NCI-H2081 (cell line): Measurements from ENCODE around the gene HPS5.
"Not testable (repeated sequence)": the region's sequence is repeated elsewhere in the genome, so short reads cannot be mapped to it uniquely, and the experiment has no call there.

Experiments used
- DNase-seq, 2 experiments: peaks; one replicate each; lab custom pipeline; 2025; lab: John Stamatoyannopoulos, UW

Gene HPS5, protein sequence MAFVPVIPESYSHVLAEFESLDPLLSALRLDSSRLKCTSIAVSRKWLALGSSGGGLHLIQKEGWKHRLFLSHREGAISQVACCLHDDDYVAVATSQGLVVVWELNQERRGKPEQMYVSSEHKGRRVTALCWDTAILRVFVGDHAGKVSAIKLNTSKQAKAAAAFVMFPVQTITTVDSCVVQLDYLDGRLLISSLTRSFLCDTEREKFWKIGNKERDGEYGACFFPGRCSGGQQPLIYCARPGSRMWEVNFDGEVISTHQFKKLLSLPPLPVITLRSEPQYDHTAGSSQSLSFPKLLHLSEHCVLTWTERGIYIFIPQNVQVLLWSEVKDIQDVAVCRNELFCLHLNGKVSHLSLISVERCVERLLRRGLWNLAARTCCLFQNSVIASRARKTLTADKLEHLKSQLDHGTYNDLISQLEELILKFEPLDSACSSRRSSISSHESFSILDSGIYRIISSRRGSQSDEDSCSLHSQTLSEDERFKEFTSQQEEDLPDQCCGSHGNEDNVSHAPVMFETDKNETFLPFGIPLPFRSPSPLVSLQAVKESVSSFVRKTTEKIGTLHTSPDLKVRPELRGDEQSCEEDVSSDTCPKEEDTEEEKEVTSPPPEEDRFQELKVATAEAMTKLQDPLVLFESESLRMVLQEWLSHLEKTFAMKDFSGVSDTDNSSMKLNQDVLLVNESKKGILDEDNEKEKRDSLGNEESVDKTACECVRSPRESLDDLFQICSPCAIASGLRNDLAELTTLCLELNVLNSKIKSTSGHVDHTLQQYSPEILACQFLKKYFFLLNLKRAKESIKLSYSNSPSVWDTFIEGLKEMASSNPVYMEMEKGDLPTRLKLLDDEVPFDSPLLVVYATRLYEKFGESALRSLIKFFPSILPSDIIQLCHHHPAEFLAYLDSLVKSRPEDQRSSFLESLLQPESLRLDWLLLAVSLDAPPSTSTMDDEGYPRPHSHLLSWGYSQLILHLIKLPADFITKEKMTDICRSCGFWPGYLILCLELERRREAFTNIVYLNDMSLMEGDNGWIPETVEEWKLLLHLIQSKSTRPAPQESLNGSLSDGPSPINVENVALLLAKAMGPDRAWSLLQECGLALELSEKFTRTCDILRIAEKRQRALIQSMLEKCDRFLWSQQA

DNA sequence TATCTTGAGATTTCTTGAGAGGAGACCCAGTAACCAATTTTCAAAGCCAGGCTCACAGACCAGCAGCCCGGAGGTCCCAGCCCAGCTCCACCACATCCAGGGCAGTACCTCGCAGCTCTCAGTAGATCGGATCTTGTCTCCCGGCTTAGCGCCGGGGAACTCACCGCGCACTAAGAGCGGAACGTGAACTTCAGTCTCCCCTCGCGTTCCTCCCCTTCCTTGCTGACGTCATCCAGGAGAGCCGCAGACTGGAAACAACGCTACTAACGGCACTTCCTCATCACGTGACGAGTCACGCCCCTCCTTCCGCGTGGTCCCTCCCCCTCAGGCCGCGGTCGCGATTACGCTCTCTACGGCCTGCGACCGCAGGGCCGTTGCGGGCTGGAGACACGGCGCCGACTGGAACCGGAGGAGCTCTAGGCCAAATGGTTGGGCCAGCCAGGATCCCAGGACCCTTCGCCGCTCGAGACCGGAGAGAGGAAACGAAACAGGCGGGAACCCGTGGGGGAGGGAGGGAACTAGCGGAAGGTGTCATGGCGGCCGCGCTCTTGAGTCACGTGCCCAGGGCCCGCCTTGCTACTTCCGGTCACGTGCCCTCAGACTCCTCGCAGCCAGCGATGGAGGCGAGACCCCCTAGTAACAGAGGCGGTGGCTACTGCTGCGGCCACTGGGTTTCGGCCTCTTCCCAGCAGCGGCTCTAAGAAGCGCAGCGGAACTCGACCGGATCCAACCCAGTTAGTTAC, at the start of gene HPS5, which contains the start of gene GTF2H1:
HPS5 (minus strand) TSS at position 172 of the 743 bp plus-strand sequence. CDS start 4,282 bp downstream, outside the sequence.
GTF2H1 (plus strand) TSS at position 599 of the 743 bp plus-strand sequence. CDS start 10,508 bp downstream, outside the sequence.
- DNase-seq: peak; percentile 94 to 98

DNA sequence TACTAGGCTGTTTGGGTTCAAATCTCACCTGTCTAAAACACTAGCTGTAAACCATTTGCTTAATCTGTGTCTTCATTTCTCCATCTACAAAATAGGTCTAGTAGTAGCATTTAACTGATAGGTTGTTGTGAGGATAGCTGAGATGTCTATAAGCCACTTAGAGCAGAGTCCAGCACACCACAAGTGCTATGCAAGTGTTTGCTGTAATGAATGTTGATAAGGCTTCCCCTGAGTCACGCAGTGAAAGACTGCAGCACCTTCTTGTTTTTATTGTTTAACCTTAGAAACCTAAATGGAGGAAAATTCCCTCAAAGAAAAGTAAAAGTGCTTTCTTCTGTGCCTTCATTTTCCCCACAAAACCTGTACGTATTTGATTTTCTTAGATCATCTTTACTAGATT, 49.3 kb upstream of the HPS5 start:
- no peak for DNase-seq

DNA sequence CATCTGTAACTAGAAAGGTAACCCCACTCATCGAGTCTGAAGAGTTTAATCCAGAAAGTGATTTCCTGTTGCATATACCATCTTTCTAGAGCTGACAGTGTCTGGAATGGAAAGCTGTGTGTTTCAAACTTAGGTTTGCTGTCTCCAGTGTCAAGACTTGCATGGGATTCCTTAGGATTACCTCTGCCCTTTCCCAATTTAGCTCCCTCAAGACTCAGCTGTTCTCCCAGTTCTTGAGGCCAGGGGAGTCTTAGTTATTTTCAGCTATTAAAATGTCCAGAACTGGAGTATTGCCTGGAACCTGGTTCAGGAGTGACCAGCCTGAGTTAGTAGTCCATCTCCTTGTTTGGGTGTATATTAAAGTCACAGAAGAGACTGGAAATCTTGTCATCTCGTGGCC, 47.5 kb upstream of the HPS5 start:
- DNase-seq: no peak

DNA sequence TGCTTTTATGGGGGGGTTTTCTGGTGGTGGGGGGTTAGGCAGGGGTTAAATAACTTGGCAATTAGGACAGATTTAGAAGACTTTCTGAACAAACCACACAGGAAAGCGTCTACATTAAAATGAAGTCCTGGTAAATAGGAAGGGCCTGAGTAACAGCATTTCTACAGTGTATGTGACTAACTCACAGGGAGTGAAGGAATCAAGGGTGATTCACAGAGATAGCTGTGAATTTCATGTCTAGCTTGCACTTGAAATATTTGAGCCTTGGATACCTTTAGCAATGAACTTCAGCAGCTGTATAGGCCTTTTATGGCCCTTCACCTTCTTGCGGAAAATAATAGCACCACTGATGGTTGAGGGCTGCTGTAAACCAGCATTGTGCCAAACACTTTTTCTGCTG, 46.3 kb upstream of the HPS5 start:
- DNase-seq: no peak

DNA sequence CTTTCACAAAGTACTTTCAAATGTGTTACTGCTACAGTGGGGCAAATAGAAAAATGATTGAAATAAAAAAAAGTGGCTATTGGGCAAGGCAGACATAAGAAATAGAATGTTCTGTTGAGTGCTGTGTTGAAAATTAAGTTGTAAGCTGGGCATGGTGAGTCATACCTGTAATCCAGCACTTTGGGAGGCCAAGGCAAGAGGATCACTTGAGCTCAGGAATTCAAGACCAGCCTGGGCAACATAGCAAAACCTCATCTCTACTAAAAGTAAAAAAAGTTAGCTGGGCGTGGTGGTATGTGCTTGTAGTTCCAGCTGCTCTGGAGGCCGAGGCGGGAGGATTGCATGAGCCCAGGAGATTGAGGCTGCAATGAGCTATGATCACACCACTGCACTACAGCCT, 45.5 kb upstream of the HPS5 start:
- DNase-seq: no peak

DNA sequence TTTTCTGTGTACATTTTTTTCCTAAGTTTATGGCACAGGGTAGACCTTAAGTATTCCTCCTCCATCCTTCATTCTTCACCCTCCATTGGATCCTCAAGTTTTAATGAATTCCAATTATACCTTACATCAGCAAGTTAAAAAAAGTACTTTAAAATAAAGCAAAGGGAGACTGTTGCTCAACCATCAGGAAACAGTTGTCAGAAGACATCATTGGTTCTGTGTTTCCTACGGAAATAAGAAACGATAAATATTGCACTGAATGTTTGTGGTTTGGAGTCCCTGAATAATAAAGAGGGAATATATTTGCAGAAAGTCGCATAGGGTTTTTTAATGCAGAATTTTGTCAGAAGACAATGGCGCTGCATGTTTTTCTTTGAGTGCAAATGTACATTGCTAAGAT, 44.3 kb upstream of the HPS5 start:
- no peak for DNase-seq

DNA sequence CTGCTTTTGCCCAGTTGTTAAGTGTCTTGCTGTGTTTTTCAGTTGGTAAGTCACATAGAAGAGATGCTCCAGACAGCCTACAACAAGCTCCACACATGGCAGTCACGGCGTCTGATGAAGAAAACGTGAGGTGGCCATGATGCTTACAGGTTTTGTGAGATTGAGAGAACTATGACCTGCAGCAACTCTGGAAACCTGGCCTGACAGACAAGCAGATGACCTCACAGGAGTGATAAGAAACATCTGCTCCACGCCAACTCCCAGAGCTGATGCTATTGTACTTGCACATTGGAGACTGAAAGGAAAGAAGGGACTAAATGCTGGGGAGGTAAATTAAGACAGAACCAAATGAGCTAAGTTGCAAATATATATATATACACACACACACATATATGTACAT, 43.8 kb upstream of the HPS5 start:
- no peak for DNase-seq

DNA sequence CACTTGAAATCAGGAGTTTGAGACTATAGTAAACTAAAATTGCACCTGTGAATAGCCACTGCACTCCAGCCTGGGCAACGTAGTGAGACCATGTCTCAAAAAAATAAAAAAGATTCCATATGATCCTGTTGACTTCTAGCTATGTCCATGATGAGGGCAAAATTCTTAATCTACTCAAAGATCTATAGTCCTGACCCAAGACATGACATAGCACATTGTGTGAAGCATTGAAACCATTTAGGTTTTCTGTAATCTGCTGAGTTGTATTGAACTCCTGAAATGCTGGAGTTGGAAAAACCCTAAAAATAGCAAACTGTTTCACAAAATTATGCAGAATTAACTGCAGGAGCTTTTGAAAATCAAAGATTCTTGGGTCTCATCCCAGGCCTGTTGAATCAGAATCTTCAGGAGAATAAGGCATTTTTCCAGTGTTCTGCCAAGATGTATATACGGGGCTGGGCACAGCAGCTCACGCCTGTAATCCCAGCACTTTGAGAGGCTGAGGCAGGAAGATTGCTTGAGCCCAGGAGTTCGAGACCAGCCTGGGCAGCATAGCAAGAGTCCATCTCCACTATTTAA, 42.6 kb upstream of the HPS5 start:
- DNase-seq: no peak

DNA sequence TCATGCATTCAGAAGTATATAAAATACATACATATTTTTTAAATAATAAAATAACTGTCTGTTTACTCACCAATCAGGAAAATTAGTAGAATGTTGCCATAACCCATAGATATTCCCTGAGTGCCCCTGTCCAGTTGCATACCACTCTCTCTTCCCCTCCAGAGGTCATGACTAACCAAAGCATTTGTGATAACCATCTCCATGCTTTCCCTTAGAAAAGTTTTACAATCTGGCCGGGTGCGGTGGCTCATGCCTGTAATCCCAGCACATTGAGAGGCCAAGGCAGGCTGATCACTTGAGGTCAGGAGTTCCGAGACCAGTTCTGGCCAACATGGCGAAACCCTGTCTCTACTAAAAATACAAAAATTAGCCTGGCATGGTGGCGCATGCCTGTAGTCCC, 39.2 kb upstream of the HPS5 start:
- DNase-seq: no peak

DNA sequence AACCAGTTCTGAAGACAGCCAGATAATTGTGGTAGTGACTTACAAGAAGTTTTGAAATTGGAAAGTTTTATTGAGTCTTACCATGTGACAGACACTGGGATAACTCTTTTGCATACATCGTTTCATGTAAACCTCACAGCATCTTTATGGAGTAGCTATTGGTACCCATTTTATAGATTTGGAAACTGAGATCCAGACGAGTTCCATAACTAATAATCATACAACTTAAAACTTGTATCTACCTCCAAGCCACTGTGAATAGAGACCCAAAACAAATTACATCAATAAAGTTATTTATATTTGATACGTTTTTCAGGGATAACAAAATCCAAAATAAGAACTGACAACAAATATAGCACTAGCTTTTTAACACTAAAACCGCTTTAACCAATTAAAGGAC, 36.7 kb upstream of the HPS5 start:
- no peak for DNase-seq

DNA sequence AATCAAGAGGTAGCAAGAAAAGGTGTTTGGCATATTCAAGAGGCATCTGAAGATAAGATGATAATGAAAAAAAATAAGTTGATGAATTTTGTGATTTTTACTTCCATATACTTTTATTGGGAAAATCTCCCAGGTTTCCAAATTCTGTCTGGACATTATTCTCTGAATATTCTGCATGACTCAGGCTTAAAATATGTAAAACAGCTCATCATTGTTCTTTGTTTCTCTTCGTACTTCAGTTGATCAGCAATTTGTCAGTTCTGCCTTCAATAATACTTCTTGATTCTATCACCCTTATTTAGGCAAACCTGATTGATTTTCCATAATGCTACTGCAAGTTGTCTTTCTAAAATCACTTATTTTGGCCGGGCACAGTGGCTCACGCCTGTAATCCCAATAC, 30.6 kb upstream of the HPS5 start:
- no peak for DNase-seq

DNA sequence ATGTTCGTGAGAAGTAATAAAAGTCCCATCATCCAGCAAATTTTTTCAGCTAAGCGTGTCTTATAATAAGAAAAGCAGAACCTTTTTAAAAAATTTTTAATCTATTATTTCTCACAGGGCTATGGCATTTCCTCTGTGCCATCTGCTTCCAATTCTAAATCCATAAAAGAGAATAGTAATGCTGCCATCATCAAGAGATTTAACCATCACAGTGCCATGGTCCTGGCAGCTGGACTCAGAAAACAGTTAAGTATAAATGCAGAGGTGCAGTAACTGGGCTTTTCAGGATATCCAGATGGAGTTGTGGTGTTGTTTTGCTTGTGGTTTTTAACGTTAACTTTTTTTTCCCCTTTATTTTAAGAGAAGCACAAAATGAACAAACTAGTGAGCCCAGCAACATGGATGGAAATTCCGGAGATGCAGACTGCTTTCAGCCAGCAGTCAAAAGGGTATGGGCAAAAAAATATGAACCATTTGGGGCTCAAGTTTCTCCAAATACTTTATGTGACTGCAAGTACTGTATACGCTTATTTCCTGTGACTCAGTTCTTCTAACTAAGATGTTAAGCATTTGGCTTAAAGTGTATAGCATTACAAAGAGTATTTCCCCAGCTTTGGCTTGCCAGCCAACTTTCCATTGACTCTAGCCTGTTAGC, 25.7 kb upstream of the HPS5 start:
- no peak for DNase-seq

DNA sequence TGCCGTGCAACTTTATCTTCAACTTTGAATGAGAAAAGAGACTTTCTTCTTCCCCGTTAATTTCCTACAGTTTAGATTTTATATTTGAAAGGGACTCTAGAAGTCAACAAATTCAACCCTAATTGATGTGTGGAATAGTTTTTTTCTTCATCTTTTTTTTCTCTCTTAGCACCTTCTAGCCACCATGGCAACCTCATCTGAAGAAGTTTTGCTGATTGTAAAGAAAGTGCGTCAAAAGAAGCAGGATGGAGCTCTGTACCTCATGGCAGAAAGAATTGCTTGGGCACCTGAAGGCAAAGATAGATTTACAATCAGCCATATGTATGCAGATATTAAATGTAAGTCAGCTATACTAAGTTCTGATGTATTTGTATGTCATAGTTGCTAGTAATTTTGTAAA, 11.0 kb upstream of the HPS5 start:
- DNase-seq: no peak

DNA sequence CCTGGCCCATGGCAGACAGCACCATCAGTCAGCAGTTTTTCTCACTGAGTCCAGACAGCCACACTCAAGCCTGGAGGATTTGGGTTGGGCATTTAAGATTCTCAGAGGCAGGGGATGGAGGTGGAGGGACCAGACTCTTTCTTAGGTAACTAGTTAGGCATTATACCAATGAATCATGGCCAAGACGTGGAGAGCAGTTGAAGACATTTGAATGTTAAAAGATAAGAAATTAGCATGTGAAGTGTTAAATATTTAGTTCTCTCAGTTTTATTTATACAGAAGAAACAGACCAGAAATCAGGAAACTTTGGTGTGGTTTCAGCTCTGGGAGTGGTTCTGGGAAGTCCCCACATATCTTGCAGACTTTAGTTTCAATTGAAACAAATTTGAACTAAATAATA, 10.4 kb upstream of the HPS5 start:
- DNase-seq: no peak

DNA sequence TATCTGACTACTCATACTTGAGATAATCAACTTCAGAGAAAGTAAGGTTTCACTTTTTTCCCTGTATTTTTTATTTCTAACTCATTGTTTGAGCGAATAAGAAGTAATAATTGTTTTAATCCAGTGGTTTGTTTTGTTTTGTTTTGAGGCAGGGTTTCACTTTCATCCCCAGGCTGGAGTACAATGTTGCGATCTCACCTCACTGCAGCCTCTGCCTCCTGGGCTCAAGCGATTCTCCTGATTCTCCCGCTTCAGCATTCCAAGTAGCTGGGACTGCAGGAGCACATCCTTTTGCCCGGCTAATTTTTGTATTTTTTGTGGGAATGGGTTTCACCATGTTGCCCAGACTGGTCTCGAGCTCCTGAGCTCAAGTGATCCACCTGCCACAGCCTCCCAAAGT, 9.0 kb upstream of the HPS5 start:
- DNase-seq: no peak

DNA sequence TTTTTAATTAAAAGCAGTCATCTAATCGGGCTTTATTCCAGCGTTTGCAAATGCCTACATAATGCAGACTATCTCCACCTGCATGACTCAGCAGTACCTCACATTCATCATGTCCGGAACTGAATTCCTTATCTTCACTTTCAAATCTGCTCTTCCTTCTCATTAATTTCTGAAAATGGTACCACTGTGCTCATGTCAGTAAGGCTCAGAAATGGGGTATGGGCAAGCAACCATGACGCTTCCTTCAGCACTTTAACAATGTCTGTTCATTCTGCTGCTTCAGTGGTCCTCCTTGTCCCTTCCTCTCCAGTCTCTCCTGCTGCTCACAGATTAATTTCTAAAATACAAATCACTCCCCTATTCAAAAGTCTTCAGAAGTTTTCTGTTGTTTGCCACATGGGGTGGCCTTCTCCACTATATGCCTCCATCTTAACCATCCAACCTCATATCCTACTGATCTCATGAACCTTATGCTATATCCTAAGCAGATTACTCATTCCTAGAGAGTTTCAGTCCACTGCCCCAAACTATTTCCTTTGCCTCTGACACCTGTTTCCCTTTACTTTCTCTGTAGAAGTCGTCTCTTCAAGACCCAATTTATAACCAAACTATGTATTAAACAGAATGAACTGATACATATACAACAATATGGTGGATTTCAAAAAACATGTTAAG, 7.4 kb upstream of the HPS5 start:
- no peak for DNase-seq

DNA sequence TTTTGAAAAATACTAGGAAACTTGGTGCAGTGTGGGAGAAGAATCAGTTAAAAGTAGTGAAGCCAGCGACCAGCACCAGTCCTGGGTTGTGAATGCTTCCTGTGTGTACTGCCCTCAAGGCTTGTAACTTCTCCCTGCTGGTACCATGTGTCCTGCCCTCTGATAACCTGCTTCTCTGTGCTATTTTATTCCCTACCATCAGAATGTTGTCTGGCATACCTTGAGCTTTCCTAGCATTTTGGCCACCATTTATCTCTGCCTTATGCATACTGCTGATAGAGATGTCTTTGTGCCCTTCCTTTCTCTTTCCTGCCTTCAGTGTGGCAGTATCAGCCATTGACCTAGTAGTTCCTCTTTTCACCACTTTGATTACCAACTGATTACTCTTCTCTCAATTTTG, 2.4 kb upstream of the HPS5 start:
- no peak for DNase-seq

DNA sequence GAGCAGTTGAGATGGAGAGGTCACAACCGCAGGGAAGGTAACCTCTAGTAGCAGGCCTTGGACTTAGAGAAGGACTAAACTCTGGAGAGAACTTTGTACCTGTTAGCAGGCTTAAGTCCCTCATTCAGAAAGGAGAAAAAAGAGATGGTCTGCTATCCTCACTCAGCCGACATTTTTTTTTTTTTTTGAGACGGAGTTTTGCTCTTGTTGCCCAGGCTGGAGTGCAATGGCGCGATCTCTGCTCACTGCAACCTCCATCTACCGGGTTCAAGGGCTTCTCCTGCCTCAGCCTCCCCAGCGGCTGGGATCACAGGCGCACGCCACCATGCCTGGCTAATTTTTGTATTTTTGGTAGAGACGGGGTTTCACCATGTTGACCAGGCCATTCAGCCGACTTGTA, 1.9 kb upstream of the HPS5 start:
- not testable (repeated sequence) for DNase-seq

DNA sequence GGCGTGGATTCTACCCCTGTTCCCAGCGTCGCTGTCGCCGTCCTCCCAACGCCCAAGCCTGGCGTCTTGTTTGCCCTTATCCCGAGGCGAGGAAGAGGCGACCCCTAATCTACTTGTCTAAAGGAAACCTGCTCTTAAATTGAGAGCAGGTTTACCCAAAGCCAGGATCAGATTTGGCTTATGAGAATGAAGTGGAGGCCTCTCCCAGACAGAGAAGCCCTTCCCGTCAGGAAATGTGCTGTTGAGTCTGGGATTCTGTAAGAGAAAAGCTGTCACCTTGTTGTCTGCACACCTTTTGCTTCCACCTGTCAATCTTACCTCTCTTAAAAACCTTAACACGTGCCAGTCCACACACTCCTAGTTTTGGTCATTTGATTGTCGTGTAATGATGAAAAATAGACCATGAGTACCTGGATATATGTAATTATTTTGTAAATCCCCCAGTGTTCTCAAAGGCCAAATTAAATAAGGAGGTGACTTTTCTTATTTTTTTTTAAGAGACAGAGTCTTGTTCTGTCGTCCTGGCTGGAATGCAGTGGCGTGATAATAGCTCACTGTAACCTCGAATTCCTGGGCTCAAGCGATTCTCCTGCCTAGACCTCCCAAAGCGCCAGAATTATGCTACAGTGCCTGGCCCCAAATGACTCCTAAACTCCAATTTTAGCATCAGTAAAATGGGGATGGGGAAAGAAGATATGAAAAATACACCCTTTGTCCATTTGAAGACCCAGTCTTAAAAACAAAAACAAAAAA, 1.1 kb upstream of the HPS5 start:
- DNase-seq: no peak

DNA sequence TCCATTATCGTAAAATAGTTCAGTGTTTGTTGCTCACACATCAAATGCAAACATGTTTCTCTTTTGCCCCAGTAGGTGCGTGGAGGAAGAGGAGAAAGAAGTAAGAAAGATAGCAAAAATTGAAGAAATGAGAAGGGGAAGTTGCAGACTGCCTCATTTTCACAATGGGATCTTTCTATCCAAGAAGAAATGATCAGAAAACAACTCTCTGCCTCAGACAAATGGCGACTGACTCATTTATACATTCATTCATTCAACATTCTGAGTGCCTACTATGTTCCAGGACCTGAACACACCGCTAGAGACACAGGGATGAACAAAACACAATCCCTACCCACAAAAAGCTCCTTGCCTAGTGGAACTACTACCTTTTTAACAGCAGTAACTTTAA, 367 bp downstream of the HPS5 start:
- no peak for DNase-seq
